GM12878 (cell line): ENCODE data around the gene TOPBP1.

ENCODE experiments used
- CBX5 ChIP-seq: sonication (generic); IDR thresholded peaks from 2 replicates; pipeline ENCODE4 v1.6.1; 2016; ENCODE audit warnings: low read depth, moderate library complexity, mild to moderate bottlenecking, inconsistent platforms
- ELK1 ChIP-seq: IDR thresholded peaks from 2 replicates; pipeline ENCODE4 v1.6.1; 2012; ENCODE audit warnings: low read depth, low read length, improper control_type of control experiment
- EP300 ChIP-seq, 2 experiments: fragments of 150-350 bp in 1 of 2; IDR thresholded peaks; 2 replicates each; pipeline ENCODE4 v1.6.1; 2011 to 2012; ENCODE audit warnings: low read depth in 2 of 2, low read length in 2 of 2, borderline replicate concordance in 1 of 2, improper control_type of control experiment in 1 of 2, inconsistent platforms in 1 of 2; ENCODE audit not compliant: control insufficient read depth in 1 of 2
- FOS ChIP-seq: IDR thresholded peaks from 3 replicates; pipeline ENCODE4 v1.6.1; 2011; ENCODE audit warnings: borderline replicate concordance; ENCODE audit not compliant: insufficient read length; ENCODE audit errors: extremely low read depth
- JUND ChIP-seq: IDR thresholded peaks from 2 replicates; pipeline ENCODE4 v1.6.1; 2012; ENCODE audit warnings: low read depth, mild to moderate bottlenecking, low read length, improper control_type of control experiment, moderate library complexity
- KLF5 ChIP-seq: fragments of 450-650 bp; IDR thresholded peaks from 2 replicates; pipeline ENCODE4 v1.6.1; 2014; ENCODE audit warnings: mild to moderate bottlenecking; ENCODE audit not compliant: partially characterized antibody
- POLR2AphosphoS2 ChIP-seq: IDR thresholded peaks from 2 replicates; pipeline ENCODE4 v1.6.1; 2011; ENCODE audit warnings: low read depth, mild to moderate bottlenecking, low read length, improper control_type of control experiment, moderate library complexity
- POLR2AphosphoS5 ChIP-seq: IDR thresholded peaks from 2 replicates; pipeline ENCODE4 v1.6.1; 2011; ENCODE audit warnings: mild to moderate bottlenecking, low read length, inconsistent platforms
- RFX5 ChIP-seq: IDR thresholded peaks from 2 replicates; pipeline ENCODE4 v1.6.1; 2011; ENCODE audit warnings: low read depth, low read length, improper control_type of control experiment
- TAF1 ChIP-seq: IDR thresholded peaks from 2 replicates; pipeline ENCODE4 v1.6.1; 2011; ENCODE audit warnings: mild to moderate bottlenecking, low read depth, low read length, borderline replicate concordance
- ZNF592 ChIP-seq: fragments of 450-650 bp; IDR thresholded peaks from 2 replicates; pipeline ENCODE4 v1.6.1; 2017; ENCODE audit warnings: mild to moderate bottlenecking, moderate library complexity
- TF ChIP-seq, protein P1 (sequence below), 3 experiments: IDR thresholded peaks in 2 of 3; conservative IDR thresholded peaks in 1 of 3; 2 replicates each; pipeline ENCODE4 v1.5.1; 2011; ENCODE audit warnings: low read depth in 3 of 3, low read length in 3 of 3, mild to moderate bottlenecking in 3 of 3, control low read depth in 2 of 3, moderate library complexity in 2 of 3, inconsistent platforms in 1 of 3, mixed read lengths in 1 of 3; ENCODE audit not compliant: control insufficient read depth in 2 of 3, insufficient read depth in 1 of 3; ENCODE audit errors: extremely low read depth in 1 of 3

DNA sequence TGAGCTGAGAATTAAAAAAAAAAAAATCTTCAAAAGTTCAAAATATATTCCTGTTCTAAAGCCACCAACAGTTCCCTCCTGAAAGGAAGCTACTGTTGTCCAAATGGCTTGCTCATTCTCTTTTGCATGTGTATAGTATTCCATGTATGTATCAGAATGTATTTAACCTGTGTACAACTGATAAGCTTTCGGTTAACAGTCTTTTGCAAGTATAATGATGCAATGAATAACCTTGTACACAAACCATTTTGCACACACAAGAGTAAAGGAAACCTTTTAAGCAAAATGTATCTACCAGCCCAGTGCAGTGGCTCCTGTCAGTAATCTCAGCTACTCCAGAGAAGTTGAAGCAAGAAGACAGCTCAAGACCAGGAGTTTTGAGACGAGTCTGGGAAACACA lies 32.6 kb downstream of the TOPBP1 start:
- TF ChIP-seq EP300 (IDR thresholded peaks at IDR 0.05; ENCODE audit: borderline replicate concordance in 1 of 2, control insufficient read depth in 1 of 2, low read depth in 2 of 2, low read length in 2 of 2) = no peak
- no peak for TF ChIP-seq ZNF592
- no peak for TF ChIP-seq FOS
- TF ChIP-seq, protein P1, sequence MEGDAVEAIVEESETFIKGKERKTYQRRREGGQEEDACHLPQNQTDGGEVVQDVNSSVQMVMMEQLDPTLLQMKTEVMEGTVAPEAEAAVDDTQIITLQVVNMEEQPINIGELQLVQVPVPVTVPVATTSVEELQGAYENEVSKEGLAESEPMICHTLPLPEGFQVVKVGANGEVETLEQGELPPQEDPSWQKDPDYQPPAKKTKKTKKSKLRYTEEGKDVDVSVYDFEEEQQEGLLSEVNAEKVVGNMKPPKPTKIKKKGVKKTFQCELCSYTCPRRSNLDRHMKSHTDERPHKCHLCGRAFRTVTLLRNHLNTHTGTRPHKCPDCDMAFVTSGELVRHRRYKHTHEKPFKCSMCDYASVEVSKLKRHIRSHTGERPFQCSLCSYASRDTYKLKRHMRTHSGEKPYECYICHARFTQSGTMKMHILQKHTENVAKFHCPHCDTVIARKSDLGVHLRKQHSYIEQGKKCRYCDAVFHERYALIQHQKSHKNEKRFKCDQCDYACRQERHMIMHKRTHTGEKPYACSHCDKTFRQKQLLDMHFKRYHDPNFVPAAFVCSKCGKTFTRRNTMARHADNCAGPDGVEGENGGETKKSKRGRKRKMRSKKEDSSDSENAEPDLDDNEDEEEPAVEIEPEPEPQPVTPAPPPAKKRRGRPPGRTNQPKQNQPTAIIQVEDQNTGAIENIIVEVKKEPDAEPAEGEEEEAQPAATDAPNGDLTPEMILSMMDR (IDR thresholded peaks at IDR 0.05 in 2 of 3, conservative IDR thresholded peaks at IDR 0.05 in 1 of 3; ENCODE audit: control insufficient read depth in 2 of 3, extremely low read depth in 1 of 3, insufficient read depth in 1 of 3, low read depth in 3 of 3, low read length in 3 of 3) = no peak
- no peak for TF ChIP-seq CBX5
- TF ChIP-seq RFX5 = no peak
- no peak for TF ChIP-seq POLR2AphosphoS2
- no peak for TF ChIP-seq TAF1
- no peak for TF ChIP-seq JUND
- TF ChIP-seq KLF5 = no peak
- TF ChIP-seq POLR2AphosphoS5 = no peak
- no peak for TF ChIP-seq ELK1
